Measurements from ENCODE around the gene SYT8.
"Not testable (repeated sequence)": the region's sequence is repeated elsewhere in the genome, so short reads cannot be mapped to it uniquely, and the experiment has no call there.

Gene SYT8

DNA sequence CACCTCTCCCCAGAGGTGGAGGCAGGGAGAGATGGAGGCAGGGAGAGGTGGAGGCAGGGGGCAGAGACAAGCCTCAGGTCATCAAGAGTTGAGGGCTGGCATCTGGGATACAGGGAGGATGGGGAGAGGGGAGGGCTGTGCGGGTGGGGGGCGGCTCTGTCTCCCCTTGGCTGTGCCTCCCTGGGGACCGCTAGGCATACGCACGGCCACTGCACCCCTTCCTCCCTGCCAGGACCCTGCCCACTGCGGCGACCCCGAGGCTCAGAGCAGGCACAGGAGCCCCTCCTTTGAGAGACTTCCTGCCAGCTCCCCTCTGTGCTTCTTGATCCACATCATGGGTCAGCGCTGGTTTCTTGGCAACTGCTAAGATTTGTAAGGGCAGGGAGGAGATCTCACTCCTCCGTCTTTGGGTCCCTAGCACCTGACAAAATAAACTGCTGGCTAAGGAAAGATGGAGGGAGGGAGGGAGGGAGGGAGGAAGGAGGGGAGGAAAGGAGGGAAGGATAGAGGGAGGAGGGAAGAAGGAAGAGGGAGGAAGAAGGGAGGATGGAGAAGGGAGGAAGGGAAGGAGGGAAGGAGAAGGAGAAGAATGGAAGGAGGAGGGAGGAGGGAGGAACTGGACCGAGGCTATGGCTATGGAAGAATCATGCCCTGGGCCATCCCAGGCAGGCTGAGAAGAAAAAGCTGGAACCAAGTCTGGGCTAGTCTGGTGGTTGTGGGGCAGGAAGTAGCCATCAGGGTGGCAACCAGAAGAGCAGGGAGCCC lies 38.4 kb downstream of the SYT8 start:
- no peak for TF ChIP-seq FOXM1 (IDR thresholded peaks at IDR 0.05; ENCODE audit: borderline replicate concordance)
- no peak for TF ChIP-seq BHLHE40 (IDR thresholded peaks at IDR 0.05; ENCODE audit: borderline replicate concordance)
- no peak for TF ChIP-seq ZNF384 (IDR thresholded peaks at IDR 0.05)
- TF ChIP-seq FOXK2 (IDR thresholded peaks at IDR 0.05), result no peak
- TF ChIP-seq SP1 (IDR thresholded peaks at IDR 0.05), result no peak
- TF ChIP-seq SUZ12 (IDR thresholded peaks at IDR 0.05), result no peak
- TF ChIP-seq ELF4 (IDR thresholded peaks at IDR 0.05), result no peak
- no peak for TF ChIP-seq TARDBP (IDR thresholded peaks at IDR 0.05)
- TF ChIP-seq HDGF (IDR thresholded peaks at IDR 0.05; ENCODE audit: borderline replicate concordance), result no peak
- TF ChIP-seq LEF1 (IDR thresholded peaks at IDR 0.05; ENCODE audit: borderline replicate concordance), result no peak
- TF ChIP-seq CTBP1 (IDR thresholded peaks at IDR 0.05; ENCODE audit: borderline replicate concordance), result no peak
- TF ChIP-seq ARNT (IDR thresholded peaks at IDR 0.05), result no peak
- no peak for TF ChIP-seq FOXA1 (IDR thresholded peaks at IDR 0.05)
- no peak for TF ChIP-seq NFRKB (IDR thresholded peaks at IDR 0.05)
- TF ChIP-seq, protein P1, sequence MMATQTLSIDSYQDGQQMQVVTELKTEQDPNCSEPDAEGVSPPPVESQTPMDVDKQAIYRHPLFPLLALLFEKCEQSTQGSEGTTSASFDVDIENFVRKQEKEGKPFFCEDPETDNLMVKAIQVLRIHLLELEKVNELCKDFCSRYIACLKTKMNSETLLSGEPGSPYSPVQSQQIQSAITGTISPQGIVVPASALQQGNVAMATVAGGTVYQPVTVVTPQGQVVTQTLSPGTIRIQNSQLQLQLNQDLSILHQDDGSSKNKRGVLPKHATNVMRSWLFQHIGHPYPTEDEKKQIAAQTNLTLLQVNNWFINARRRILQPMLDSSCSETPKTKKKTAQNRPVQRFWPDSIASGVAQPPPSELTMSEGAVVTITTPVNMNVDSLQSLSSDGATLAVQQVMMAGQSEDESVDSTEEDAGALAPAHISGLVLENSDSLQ (IDR thresholded peaks at IDR 0.05), result no peak
- TF ChIP-seq L3MBTL2 (conservative IDR thresholded peaks at IDR 0.05), result no peak
- CTCF ChIA-PET, result no interaction called here
- DNase-seq (ENCODE audit: extremely low spot score), result no peak
- POLR2A ChIA-PET, result no interaction called here

DNA sequence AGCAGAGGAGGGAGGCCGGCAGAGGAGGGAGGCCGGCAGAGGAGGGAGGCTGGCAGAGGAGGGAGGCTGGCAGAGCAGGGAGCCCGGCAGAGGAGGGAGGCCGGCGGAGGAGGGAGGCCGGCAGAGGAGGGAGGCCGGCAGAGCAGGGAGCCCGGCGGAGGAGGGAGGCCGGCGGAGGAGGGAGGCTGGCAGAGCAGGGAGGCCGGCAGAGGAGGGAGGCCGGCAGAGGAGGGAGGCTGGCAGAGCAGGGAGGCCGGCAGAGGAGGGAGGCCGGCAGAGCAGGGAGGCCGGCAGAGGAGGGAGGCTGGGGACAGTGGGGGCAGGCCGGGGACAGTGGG lies 39.0 kb downstream of the SYT8 start:
- DNase-seq (ENCODE audit: extremely low spot score); CTCF ChIA-PET; POLR2A ChIA-PET: not testable (repeated sequence)

- DNase-seq (ENCODE audit: extremely low spot score); POLR2A ChIA-PET; CTCF ChIA-PET: not testable (repeated sequence)
Observed at GRCh38 chr11:1874441-1875092, 39.8 kb downstream of the SYT8 start.

DNA sequence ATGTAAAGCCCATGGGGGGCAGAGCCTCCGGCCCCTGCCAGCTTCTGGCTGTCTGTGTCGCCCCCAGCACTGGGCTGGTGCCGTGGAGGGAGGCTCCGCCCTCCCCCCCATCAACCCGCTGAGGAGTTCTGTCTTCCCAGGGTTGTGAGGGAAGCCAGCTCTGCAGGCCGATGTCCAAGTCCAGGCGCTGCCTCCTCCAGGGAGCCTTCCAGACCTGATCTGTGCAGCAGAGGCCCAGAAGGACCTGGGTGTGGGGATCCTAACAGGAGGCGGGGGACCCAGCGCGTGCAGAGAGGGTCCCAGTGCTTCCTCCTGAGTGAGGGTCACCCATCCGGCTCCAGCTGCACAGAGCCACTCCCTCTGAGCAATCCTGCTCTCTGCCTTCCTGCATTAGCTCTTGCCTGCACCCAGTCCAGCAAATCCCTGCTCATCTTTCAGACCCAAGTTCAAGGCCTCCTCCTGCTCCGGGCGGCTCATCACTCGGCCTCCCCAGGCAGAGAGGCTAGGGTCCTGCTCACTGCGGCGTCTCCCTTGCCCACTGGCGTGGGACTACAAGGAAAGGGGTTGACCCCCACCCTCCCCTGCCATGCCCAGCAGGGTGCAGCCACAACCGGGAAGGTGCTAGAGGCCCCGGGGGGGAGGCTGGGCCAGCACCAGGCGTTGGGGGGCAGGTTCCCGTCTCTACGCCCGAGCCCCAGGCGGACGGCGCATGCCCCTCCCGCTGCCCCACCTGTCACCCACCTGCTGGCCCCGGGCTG lies 40.5 kb downstream of the SYT8 start:
- no peak for DNase-seq (ENCODE audit: extremely low spot score)
- ChIA-PET POLR2A (no interaction called here), CTCF (no interaction called here)
- TF ChIP-seq BHLHE40 (IDR thresholded peaks at IDR 0.05; ENCODE audit: borderline replicate concordance), result no peak
- no peak for TF ChIP-seq L3MBTL2 (conservative IDR thresholded peaks at IDR 0.05)
- no peak for TF ChIP-seq FOXM1 (IDR thresholded peaks at IDR 0.05; ENCODE audit: borderline replicate concordance)
- TF ChIP-seq CTBP1 (IDR thresholded peaks at IDR 0.05; ENCODE audit: borderline replicate concordance), result no peak
- TF ChIP-seq HDGF (IDR thresholded peaks at IDR 0.05; ENCODE audit: borderline replicate concordance), result no peak
- no peak for TF ChIP-seq ZNF384 (IDR thresholded peaks at IDR 0.05)
- TF ChIP-seq ELF4 (IDR thresholded peaks at IDR 0.05), result no peak

GRCh38 chr11:1875851-1876301 lies 41.1 kb downstream of the SYT8 start:
- CTCF ChIA-PET, result interaction anchor here (1.2 to 1.9 kb wide), 3 partner anchors 25 to 276 kb away, joined by 3 to 7 read pairs (median 6); no protein-coding TSS in a partner anchor
- POLR2A ChIA-PET; DNase-seq (ENCODE audit: extremely low spot score): not testable (repeated sequence)

- no peak for TF ChIP-seq SP1 (IDR thresholded peaks at IDR 0.05)
- no peak for TF ChIP-seq ARNT (IDR thresholded peaks at IDR 0.05)
- TF ChIP-seq ELF4 (IDR thresholded peaks at IDR 0.05), result no peak
- TF ChIP-seq FOXK2 (IDR thresholded peaks at IDR 0.05), result no peak
- no peak for TF ChIP-seq L3MBTL2 (conservative IDR thresholded peaks at IDR 0.05)
- TF ChIP-seq FOXM1 (IDR thresholded peaks at IDR 0.05; ENCODE audit: borderline replicate concordance), result no peak
- TF ChIP-seq FOXA1 (IDR thresholded peaks at IDR 0.05), result no peak
- TF ChIP-seq HDGF (IDR thresholded peaks at IDR 0.05; ENCODE audit: borderline replicate concordance), result no peak
- TF ChIP-seq CTBP1 (IDR thresholded peaks at IDR 0.05; ENCODE audit: borderline replicate concordance), result no peak
- TF ChIP-seq, protein P1 (IDR thresholded peaks at IDR 0.05), result no peak
- TF ChIP-seq TARDBP (IDR thresholded peaks at IDR 0.05), result no peak
- TF ChIP-seq BHLHE40 (IDR thresholded peaks at IDR 0.05; ENCODE audit: borderline replicate concordance), result no peak
- no peak for TF ChIP-seq LEF1 (IDR thresholded peaks at IDR 0.05; ENCODE audit: borderline replicate concordance)
- TF ChIP-seq ZNF384 (IDR thresholded peaks at IDR 0.05), result no peak
- TF ChIP-seq SUZ12 (IDR thresholded peaks at IDR 0.05), result no peak
- no peak for TF ChIP-seq NFRKB (IDR thresholded peaks at IDR 0.05)
- DNase-seq (ENCODE audit: extremely low spot score), result peak; percentile 75
- CTCF ChIA-PET, result interaction anchor here (0.7 to 1.9 kb wide), 6 partner anchors 13 to 280 kb away, joined by 3 to 7 read pairs (median 6); no protein-coding TSS in a partner anchor
- POLR2A ChIA-PET, result interaction anchor here (0.8 kb wide), 1 partner anchor 224 kb away, joined by 3 read pairs; no protein-coding TSS in a partner anchor
Observed at GRCh38 chr11:1876361-1877063, 41.7 kb downstream of the SYT8 start.
